IMR-90 (cell line): ENCODE data around the gene SYNGR2. TPM values are rescaled to one million over a fixed set of nuclear protein-coding genes. Genes with fewer than 3 reads are reported as not detected.

Experiments used
- ATAC-seq: fragments of 200-7000 bp; cut with Tn5 transposase; 2 replicates; pipeline ENCODE4 v1.9.1; 2020; ENCODE audit warnings: low read depth, mild to moderate bottlenecking, moderate library complexity
- BruUV-seq: library from RNA; stranded (reverse); fragments of 400-500 nt; replicated peaks from 2 replicates; lab custom pipeline; 2021; lab: Mats Ljungman, UMichigan
- CTCF ChIA-PET: fragments of 300-600 bp; formaldehyde crosslinking; extraction: SDS; loops from one replicate; lab custom pipeline; 2021; ENCODE audit warnings: antibody characterized with exemption; lab: Yijun Ruan, JAX
- POLR2A ChIA-PET: fragments of 300-600 bp; sonication (Branson Sonifier 250); formaldehyde crosslinking; loops from one replicate; lab custom pipeline; 2022; ENCODE audit warnings: antibody characterized with exemption; ENCODE audit not compliant: unreplicated experiment; lab: Charles Lee
- DNase-seq: peaks from one replicate; pipeline ENCODE4 v3.0.0; 2013
- H2AFZ ChIP-seq: replicated peaks from 2 replicates; pipeline ENCODE3; 2013; ENCODE audit warnings: low read length, mild to moderate bottlenecking; ENCODE audit not compliant: poor library complexity
- H2AK5ac ChIP-seq: 2 replicates; pipeline ENCODE4 v1.6.1; 2013; ENCODE audit warnings: low read depth, low read length, inconsistent platforms
- H2AK9ac ChIP-seq: replicated peaks from 2 replicates; pipeline ENCODE3; 2013; ENCODE audit warnings: mild to moderate bottlenecking, low read depth, low read length, moderate library complexity; ENCODE audit not compliant: poor library complexity
- H2BK120ac ChIP-seq: 2 replicates; pipeline ENCODE4 v1.6.1; 2013; ENCODE audit warnings: low read depth, low read length, inconsistent platforms
- H2BK15ac ChIP-seq: 3 replicates; pipeline ENCODE4 v1.6.1; 2013; ENCODE audit warnings: low read depth, low read length, inconsistent platforms
- H2BK20ac ChIP-seq: 2 replicates; pipeline ENCODE4 v1.6.1; 2013; ENCODE audit warnings: low read depth, mild to moderate bottlenecking, inconsistent platforms, low read length, moderate library complexity
- H2BK5ac ChIP-seq: 2 replicates; pipeline ENCODE4 v1.6.1; 2013; ENCODE audit warnings: mild to moderate bottlenecking, low read depth, low read length, inconsistent platforms; ENCODE audit not compliant: poor library complexity, severe bottlenecking
- H3K14ac ChIP-seq: replicated peaks from 2 replicates; pipeline ENCODE4 v1.6.1; 2013; ENCODE audit warnings: low read depth, low read length, inconsistent platforms
- H3K18ac ChIP-seq: 2 replicates; pipeline ENCODE4 v1.6.1; 2013; ENCODE audit warnings: low read depth, low read length, control low read depth
- H3K23ac ChIP-seq: 2 replicates; pipeline ENCODE4 v1.6.1; 2013; ENCODE audit warnings: low read depth, low read length, inconsistent platforms
- H3K27ac ChIP-seq: 2 replicates; pipeline ENCODE4 v1.5.1; 2013; ENCODE audit warnings: mild to moderate bottlenecking, control low read depth, low read length; ENCODE audit not compliant: insufficient read depth
- H3K27me3 ChIP-seq: 2 replicates; pipeline ENCODE4 v1.6.1; 2013; ENCODE audit warnings: low read length; ENCODE audit not compliant: control insufficient read depth, insufficient read depth
- H3K36me3 ChIP-seq: 2 replicates; pipeline ENCODE4 v1.6.1; 2013; ENCODE audit warnings: low read length, mixed read lengths; ENCODE audit not compliant: control insufficient read depth, insufficient read depth
- H3K4ac ChIP-seq: 2 replicates; pipeline ENCODE4 v1.6.1; 2013; ENCODE audit warnings: low read depth, low read length, inconsistent platforms
- H3K4me1 ChIP-seq: 2 replicates; pipeline ENCODE4 v1.6.1; 2013; ENCODE audit warnings: low read length, mixed read lengths; ENCODE audit not compliant: control insufficient read depth, insufficient read depth
- H3K4me2 ChIP-seq: 2 replicates; pipeline ENCODE4 v1.6.1; 2013; ENCODE audit warnings: low read depth, mild to moderate bottlenecking, control low read depth, low read length, moderate library complexity
- H3K4me3 ChIP-seq: 2 replicates; pipeline ENCODE4 v1.5.1; 2013; ENCODE audit warnings: low read depth, mild to moderate bottlenecking, control low read depth, low read length, moderate library complexity; ENCODE audit not compliant: insufficient read depth
- H3K56ac ChIP-seq: 2 replicates; pipeline ENCODE4 v1.6.1; 2013; ENCODE audit warnings: low read length, inconsistent platforms; ENCODE audit not compliant: insufficient read depth; ENCODE audit errors: extremely low read depth
- H3K79me1 ChIP-seq, 2 experiments: 2 replicates each; pipeline ENCODE4 v1.6.1; 2013; ENCODE audit warnings: low read length in 2 of 2, inconsistent platforms in 1 of 2, low read depth in 1 of 2
- H3K9ac ChIP-seq: 2 replicates; pipeline ENCODE4 v1.6.1; 2013; ENCODE audit warnings: low read depth, low read length, control low read depth
- H3K9me1 ChIP-seq: 2 replicates; pipeline ENCODE4 v1.6.1; 2013; ENCODE audit warnings: low read length, inconsistent platforms; ENCODE audit not compliant: insufficient read depth
- H3K9me3 ChIP-seq: 2 replicates; pipeline ENCODE4 v1.6.1; 2013; ENCODE audit warnings: low read length; ENCODE audit not compliant: control insufficient read depth, insufficient read depth
- H4K20me1 ChIP-seq: 2 replicates; pipeline ENCODE4 v1.6.1; 2013; ENCODE audit warnings: low read length, inconsistent platforms; ENCODE audit not compliant: insufficient read depth
- H4K5ac ChIP-seq: 2 replicates; pipeline ENCODE4 v1.6.1; 2013; ENCODE audit warnings: mild to moderate bottlenecking, low read depth, low read length, control low read depth
- H4K8ac ChIP-seq, 2 experiments: 2 replicates each; pipeline ENCODE4 v1.6.1; 2013; ENCODE audit warnings: low read depth in 2 of 2, low read length in 2 of 2, control low read depth in 1 of 2, inconsistent platforms in 1 of 2
- H4K91ac ChIP-seq: 2 replicates; pipeline ENCODE4 v1.6.1; 2013; ENCODE audit warnings: low read depth, low read length, inconsistent platforms; ENCODE audit not compliant: insufficient read depth
- MXI1 ChIP-seq: IDR thresholded peaks from 2 replicates; pipeline ENCODE4 v1.6.1; 2012; ENCODE audit warnings: low read depth, mild to moderate bottlenecking, low read length, moderate library complexity, borderline replicate concordance
- USF2 ChIP-seq: fragments of 150-350 bp; IDR thresholded peaks from 2 replicates; pipeline ENCODE4 v1.6.1; 2017; ENCODE audit warnings: mild to moderate bottlenecking, antibody characterized with exemption, low read length, low read depth
- WGBS, 2 experiments: methylation state at CpG; one replicate each; pipeline versions ENCODE4 v1.1.5 to v1.1.7; 2013; ENCODE audit warnings: missing lambda C conversion rate in 2 of 2; ENCODE audit not compliant: insufficient read length in 1 of 2; ENCODE audit errors: extremely low coverage in 2 of 2; 5-methylcytosine and 5-hydroxymethylcytosine counted together
- dilution Hi-C: fragments of 300-500 bp; cut with HindIII; formaldehyde crosslinking; loops from one replicate; pipeline ENCODE4 v1.14.3; 2018; ENCODE audit warnings: low sequenced_read_pairs; ENCODE audit not compliant: unreplicated experiment
- in situ Hi-C: fragments of 300-500 bp; cut with MboI; formaldehyde crosslinking; loops from 3 replicates; pipeline ENCODE4 v1.14.3; 2019; ENCODE audit warnings: low sequenced_read_pairs, inconsistent platforms, mixed read lengths
- intact Hi-C: fragments of 100-400 bp; cut with micrococcal nuclease; formaldehyde crosslinking; loops from 2 replicates; pipeline ENCODE4 v1.10.0; 2022
- polyA plus RNA-seq, 3 experiments: library from polyadenylated mRNA; depleted of rRNA; stranded (reverse); fragments of >200 nt; gene quantifications; 2 replicates each; pipeline ENCODE4 v1.2.3, GENCODE V29; 2012; ENCODE audit warnings: low replicate concordance in 1 of 3
- total RNA-seq: library from RNA; depleted of rRNA; stranded (reverse); fragments of >200 nt; gene quantifications from 2 replicates; pipeline ENCODE4 v1.2.3, GENCODE V29; 2012

Gene SYNGR2
- total and polyA plus RNA-seq, 2 of the 4 experiments (the other 2 are of a cell fraction), result 11.1 to 63.1 TPM

- Histone ChIP-seq H3K9me3 (no peaks in the 10 kb centered on the region), H3K4me3 (peak within 1 kb of the TSS; percentile 45), H3K4me1 (peaks cover 2% of the 10 kb centered on the region; the same call in 1 of the 2 replicates), H2AK5ac (no peak within 1 kb of the TSS), H3K18ac (no peak within 1 kb of the TSS), H2AK9ac (no peak within 1 kb of the TSS), H3K27me3 (peaks cover 67% of the 10 kb centered on the region), H3K56ac (no peak within 1 kb of the TSS), H2BK5ac (no peak within 1 kb of the TSS), H3K27ac (no peak within 1 kb of the TSS), H3K79me1 (no peaks in the 10 kb centered on the region), H3K23ac (no peak within 1 kb of the TSS), H3K4me2 (peak within 1 kb of the TSS; percentile 94), H2BK120ac (no peak within 1 kb of the TSS), H3K14ac (no peak within 1 kb of the TSS), H3K9me1 (no peaks in the 10 kb centered on the region), H2AFZ (peak within 1 kb of the TSS; percentile 87), H4K5ac (no peak within 1 kb of the TSS), H3K9ac (no peak within 1 kb of the TSS; the same call in 1 of the 2 replicates), H2BK15ac (no peak within 1 kb of the TSS), H4K8ac (no peak within 1 kb of the TSS), H4K20me1 (no peaks in the 10 kb centered on the region; the same call in 1 of the 2 replicates), H3K4ac (no peak within 1 kb of the TSS), H4K91ac (no peak within 1 kb of the TSS), H3K36me3 (no peaks in the 10 kb centered on the region), H2BK20ac (no peak within 1 kb of the TSS)
- DNase-seq (no peak), ATAC-seq (peak; percentile 16; the same call in 1 of the 2 replicates)
- WGBS, 2 experiments, result 0% methylated on average over 17 of the region's 54 CpGs; no CpG with 5 or more reads in 1 of the 2 experiments
- intact Hi-C loops (no loop called here), in situ Hi-C loops (no loop called here), dilution Hi-C loops (no loop called here)
- BruUV-seq, result no TSS peak
- ChIA-PET POLR2A (no interaction called here), CTCF (no interaction called here)
- TF ChIP-seq MXI1 (no peak), USF2 (peak; percentile 77)
Measured at GRCh38 chr17:78128551-78129350, 39.6 kb upstream of the SYNGR2 start, which contains the start of gene TMC6. Gene TMC6 (minus strand): TSS chr17:78128755. CDS start chr17:78126832, 1,923 bp downstream.
